Fibroblast of villous mesenchyme (primary cell): ENCODE results near the gene ACTN4. TPM values are rescaled to one million over a fixed set of nuclear protein-coding genes. Genes with fewer than 3 reads are reported as not detected.

Source experiments
- DNase-seq: peaks from one replicate; pipeline ENCODE4 v3.0.0-alpha.2; 2010; ENCODE audit warnings: low read depth
- H3K4me3 ChIP-seq: 2 replicates; pipeline ENCODE4 v1.5.1; 2011; ENCODE audit warnings: low read depth, mild to moderate bottlenecking, low read length
- total RNA-seq: library from RNA; depleted of rRNA; stranded (reverse); fragments of >200 nt; gene quantifications from 2 replicates; pipeline ENCODE4 v1.2.3, GENCODE V29; 2012
- TF ChIP-seq, protein P1 (sequence below): IDR thresholded peaks from 2 replicates; pipeline ENCODE4 v1.5.1; 2012; ENCODE audit warnings: low read depth, mild to moderate bottlenecking, low read length; ENCODE audit not compliant: insufficient read depth

The ACTN4 gene
- total RNA-seq, 1 donor: 456 TPM

- H3K4me3 ChIP-seq: no peak overlapping the region
- no peak for DNase-seq
- TF ChIP-seq, protein P1, sequence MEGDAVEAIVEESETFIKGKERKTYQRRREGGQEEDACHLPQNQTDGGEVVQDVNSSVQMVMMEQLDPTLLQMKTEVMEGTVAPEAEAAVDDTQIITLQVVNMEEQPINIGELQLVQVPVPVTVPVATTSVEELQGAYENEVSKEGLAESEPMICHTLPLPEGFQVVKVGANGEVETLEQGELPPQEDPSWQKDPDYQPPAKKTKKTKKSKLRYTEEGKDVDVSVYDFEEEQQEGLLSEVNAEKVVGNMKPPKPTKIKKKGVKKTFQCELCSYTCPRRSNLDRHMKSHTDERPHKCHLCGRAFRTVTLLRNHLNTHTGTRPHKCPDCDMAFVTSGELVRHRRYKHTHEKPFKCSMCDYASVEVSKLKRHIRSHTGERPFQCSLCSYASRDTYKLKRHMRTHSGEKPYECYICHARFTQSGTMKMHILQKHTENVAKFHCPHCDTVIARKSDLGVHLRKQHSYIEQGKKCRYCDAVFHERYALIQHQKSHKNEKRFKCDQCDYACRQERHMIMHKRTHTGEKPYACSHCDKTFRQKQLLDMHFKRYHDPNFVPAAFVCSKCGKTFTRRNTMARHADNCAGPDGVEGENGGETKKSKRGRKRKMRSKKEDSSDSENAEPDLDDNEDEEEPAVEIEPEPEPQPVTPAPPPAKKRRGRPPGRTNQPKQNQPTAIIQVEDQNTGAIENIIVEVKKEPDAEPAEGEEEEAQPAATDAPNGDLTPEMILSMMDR: no peak
These were observed 74.0 kb downstream of the ACTN4 start for GRCh38 chr19:38721496-38721895.

GRCh38 chr19:38721979-38722773 lies 74.7 kb downstream of the ACTN4 start:
- DNase-seq: no peak
- H3K4me3 ChIP-seq: no peak overlapping the region
- TF ChIP-seq, protein P1: no peak

DNA sequence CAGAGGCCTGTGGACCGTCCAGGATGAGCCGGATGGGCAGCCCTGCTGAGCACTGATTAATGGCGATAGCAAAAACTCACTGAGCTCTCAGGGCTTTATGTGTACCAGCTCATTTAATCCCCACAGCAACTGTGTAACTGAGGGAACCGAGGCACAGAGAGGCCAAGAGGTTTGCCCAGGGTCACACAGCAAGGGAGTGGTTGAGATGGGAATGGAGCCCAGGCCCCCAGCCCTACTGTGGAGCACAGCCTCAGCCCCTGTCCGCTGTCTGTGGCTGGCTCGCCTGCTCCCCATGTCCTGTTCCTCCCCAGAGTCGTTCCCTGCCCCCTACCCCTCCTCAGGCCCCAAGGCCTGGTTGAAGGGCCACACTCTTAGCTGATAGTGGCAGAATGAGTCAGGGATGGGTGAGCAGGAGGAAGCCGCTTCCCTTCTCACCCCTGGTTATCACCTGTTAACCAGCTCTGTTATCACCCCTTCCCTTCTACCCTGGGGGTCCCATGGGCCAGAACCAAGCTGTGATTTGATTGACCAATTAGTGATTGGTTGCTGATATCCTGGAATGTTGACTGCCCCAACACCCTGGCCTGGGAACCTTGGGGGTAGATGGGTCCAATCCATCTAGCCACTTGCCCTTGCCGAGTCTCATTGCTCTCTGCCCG lies 75.6 kb downstream of the ACTN4 start:
- TF ChIP-seq, protein P1: no peak
- DNase-seq: no peak
- H3K4me3 ChIP-seq: no peak overlapping the region

DNA sequence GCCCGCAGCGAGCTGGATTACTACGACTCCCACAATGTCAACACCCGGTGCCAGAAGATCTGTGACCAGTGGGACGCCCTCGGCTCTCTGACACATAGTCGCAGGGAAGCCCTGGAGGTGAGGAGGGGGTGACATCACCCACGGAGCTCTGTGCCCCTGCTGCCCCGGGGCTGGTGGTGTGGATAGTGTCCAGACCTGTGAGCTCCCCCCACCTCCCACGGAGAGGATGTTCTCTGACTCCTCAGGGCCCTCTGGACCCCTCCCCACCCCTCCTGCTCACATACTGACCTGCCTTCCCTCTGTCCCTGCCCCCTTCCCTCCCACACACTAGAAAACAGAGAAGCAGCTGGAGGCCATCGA lies 76.1 kb downstream of the ACTN4 start:
- H3K4me3 ChIP-seq: no peak overlapping the region
- DNase-seq: no peak
- TF ChIP-seq, protein P1: no peak

DNA sequence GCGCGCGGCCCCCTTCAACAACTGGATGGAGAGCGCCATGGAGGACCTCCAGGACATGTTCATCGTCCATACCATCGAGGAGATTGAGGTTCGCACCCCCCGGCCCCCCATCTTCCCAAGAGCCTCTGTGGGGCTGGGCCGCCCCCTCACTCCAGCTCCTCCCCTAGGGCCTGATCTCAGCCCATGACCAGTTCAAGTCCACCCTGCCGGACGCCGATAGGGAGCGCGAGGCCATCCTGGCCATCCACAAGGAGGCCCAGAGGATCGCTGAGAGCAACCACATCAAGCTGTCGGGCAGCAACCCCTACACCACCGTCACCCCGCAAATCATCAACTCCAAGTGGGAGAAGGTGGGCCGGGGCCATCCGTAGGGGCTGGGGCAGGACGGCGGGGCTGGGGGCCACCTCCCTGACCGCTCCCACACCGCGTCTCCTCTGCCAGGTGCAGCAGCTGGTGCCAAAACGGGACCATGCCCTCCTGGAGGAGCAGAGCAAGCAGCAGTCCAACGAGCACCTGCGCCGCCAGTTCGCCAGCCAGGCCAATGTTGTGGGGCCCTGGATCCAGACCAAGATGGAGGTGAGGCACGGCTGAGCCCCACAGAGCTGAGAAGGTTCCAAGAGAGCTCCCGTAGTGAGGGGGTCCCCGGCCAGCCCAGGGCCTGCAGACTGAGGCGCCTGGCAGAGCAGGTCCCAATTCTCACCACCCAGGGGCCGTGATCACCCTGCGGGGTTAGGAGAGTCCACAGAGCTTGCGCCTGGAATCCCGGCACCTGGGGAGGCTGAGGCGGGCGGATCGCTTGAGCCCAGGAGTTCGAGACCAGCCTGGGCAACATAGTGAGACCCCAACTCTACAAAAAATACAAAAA lies 76.8 kb downstream of the ACTN4 start:
- TF ChIP-seq, protein P1: no peak
- no peak for DNase-seq
- H3K4me3 ChIP-seq: no peak overlapping the region

DNA sequence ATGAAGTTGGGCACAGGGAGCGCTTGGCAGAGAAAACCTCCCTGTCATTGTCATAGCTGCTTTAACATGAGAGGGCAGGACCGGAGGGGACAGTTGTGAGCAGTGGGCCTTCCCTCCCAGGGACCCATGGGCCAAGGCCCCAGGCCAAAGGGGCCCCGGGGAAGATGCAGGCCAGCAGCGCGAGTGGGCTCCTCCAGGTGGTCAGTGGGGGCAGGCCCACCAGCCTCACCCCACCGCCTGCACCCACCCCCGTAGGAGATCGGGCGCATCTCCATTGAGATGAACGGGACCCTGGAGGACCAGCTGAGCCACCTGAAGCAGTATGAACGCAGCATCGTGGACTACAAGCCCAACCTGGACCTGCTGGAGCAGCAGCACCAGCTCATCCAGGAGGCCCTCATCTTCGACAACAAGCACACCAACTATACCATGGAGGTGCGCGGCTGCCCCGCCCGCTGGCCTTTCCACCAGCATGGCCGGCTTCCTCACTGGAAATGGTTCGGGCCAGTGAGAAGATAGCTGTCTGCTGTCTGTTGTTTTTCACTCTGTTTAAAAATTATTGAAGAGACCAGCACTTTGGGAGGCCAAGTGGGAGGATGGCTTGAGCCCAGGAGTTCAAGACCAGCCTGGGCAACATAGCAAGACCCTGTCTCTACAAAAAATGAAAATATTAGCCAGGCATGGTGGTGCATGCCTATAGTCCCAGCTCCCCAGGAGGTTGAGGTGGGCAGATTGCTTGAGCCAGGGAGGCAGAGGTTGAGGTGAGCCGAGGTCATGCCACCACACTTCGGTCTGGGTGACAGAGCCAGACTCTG lies 78.2 kb downstream of the ACTN4 start:
- DNase-seq: no peak
- TF ChIP-seq, protein P1: no peak
- H3K4me3 ChIP-seq: no peak overlapping the region
